Measurements from ENCODE around the gene ZNF638. TPM values are rescaled to one million over a fixed set of nuclear protein-coding genes. Genes with fewer than 3 reads are reported as not detected.

The ZNF638 gene
- polyA plus RNA-seq, 1 of the 3 experiments (the other 2 are of a cell fraction): 28.1 TPM

DNA sequence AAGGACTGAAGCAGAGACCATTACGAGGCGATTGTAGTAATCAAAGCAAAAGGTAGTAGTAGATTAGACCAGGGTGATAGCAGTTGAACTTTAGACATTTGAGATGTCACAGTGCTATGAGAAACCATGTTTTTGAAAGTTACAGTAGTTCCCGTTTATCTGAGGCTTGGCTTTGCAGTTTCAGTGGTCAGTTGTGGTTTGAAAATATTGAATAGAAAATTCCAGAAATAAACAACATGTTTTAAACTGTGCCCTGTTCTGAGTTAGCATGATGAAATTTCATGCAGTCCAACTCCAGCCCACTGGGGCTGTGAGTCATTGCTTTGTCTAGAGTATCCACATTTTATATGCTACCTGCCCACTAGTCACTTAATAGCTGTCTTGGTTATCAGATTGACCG lies 47.5 kb downstream of the ZNF638 start:
- ChIA-PET CTCF (no interaction called here), POLR2A (no interaction called here)
- Histone ChIP-seq H2AFZ (ENCODE audit: low read depth) (no peak overlapping the region), H3K9me2 (no peaks in the 10 kb centered on the region), H3K36me3 (replicated peaks in 1 of 2; ENCODE audit: control insufficient read depth in 1 of 2, insufficient read depth in 2 of 2, low read length in 1 of 2) (peaks cover 70 to 76% of the 10 kb centered on the region in 2 experiments), H3K4me2 (no peak overlapping the region), H3K79me2 (ENCODE audit: insufficient read depth) (peaks cover 14% of the 10 kb centered on the region; the same call in 1 of the 2 replicates), H3K27ac (ENCODE audit: low read depth in 2 of 2, low read length in 1 of 2) (peak overlapping the region in 1 of 2 experiments; percentile 19; a peak in 1 of 4 replicates), H3K27me3 (ENCODE audit: insufficient read depth) (no peaks in the 10 kb centered on the region), H3K4me3 (ENCODE audit: low read depth in 2 of 2, low read length in 1 of 2) (no peak overlapping the region), H3K9me3 (no peaks in the 10 kb centered on the region), H3F3A (replicated peaks; ENCODE audit: insufficient read depth) (peaks cover 10% of the 10 kb centered on the region), H3K9ac (no peak overlapping the region), H3K4me1 (ENCODE audit: control insufficient read depth in 1 of 2, insufficient read depth in 2 of 2, low read depth in 1 of 2, low read length in 1 of 2) (no peaks in the 10 kb centered on the region), H4K20me1 (ENCODE audit: insufficient read depth) (peaks cover 7% of the 10 kb centered on the region; the same call in 1 of the 2 replicates)
- no peak for DNase-seq
- WGBS (ENCODE audit: low lambda C conversion rate): 67% methylated on average over 4 of the region's 4 CpGs
- TF ChIP-seq, protein P1, sequence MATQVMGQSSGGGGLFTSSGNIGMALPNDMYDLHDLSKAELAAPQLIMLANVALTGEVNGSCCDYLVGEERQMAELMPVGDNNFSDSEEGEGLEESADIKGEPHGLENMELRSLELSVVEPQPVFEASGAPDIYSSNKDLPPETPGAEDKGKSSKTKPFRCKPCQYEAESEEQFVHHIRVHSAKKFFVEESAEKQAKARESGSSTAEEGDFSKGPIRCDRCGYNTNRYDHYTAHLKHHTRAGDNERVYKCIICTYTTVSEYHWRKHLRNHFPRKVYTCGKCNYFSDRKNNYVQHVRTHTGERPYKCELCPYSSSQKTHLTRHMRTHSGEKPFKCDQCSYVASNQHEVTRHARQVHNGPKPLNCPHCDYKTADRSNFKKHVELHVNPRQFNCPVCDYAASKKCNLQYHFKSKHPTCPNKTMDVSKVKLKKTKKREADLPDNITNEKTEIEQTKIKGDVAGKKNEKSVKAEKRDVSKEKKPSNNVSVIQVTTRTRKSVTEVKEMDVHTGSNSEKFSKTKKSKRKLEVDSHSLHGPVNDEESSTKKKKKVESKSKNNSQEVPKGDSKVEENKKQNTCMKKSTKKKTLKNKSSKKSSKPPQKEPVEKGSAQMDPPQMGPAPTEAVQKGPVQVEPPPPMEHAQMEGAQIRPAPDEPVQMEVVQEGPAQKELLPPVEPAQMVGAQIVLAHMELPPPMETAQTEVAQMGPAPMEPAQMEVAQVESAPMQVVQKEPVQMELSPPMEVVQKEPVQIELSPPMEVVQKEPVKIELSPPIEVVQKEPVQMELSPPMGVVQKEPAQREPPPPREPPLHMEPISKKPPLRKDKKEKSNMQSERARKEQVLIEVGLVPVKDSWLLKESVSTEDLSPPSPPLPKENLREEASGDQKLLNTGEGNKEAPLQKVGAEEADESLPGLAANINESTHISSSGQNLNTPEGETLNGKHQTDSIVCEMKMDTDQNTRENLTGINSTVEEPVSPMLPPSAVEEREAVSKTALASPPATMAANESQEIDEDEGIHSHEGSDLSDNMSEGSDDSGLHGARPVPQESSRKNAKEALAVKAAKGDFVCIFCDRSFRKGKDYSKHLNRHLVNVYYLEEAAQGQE (IDR thresholded peaks at IDR 0.05; ENCODE audit: low read depth, low read length): no peak
- TF ChIP-seq TEAD4 (IDR thresholded peaks at IDR 0.05; ENCODE audit: borderline replicate concordance, insufficient read depth) (no peak), JUND (IDR thresholded peaks at IDR 0.05) (peak; percentile 63), FOSL2 (IDR thresholded peaks at IDR 0.05; ENCODE audit: borderline replicate concordance, low read depth) (peak; percentile 70; the same call in 1 of the 2 replicates)
- TF ChIP-seq, protein P2, sequence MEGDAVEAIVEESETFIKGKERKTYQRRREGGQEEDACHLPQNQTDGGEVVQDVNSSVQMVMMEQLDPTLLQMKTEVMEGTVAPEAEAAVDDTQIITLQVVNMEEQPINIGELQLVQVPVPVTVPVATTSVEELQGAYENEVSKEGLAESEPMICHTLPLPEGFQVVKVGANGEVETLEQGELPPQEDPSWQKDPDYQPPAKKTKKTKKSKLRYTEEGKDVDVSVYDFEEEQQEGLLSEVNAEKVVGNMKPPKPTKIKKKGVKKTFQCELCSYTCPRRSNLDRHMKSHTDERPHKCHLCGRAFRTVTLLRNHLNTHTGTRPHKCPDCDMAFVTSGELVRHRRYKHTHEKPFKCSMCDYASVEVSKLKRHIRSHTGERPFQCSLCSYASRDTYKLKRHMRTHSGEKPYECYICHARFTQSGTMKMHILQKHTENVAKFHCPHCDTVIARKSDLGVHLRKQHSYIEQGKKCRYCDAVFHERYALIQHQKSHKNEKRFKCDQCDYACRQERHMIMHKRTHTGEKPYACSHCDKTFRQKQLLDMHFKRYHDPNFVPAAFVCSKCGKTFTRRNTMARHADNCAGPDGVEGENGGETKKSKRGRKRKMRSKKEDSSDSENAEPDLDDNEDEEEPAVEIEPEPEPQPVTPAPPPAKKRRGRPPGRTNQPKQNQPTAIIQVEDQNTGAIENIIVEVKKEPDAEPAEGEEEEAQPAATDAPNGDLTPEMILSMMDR (IDR thresholded peaks at IDR 0.05): no peak

DNA sequence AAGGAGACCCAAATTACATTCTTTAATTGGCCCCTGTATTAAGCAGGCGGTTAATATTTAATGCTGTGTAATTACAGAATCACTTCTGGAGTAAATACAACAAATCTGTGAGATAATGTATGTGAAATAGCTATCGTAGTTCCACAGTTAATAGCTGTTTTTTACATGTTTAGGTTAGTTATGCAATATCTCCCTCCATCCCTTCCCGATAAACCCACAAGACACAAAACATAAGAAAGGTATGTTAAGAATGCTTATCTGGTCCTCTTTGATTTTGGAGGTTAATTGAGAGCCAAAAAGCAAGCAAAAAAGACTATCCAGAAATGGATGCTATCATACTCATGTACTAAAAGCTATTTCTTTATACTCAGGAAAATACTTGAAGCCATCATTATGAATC lies 49.1 kb downstream of the ZNF638 start:
- Histone ChIP-seq H3K36me3 (replicated peaks in 1 of 2; ENCODE audit: control insufficient read depth in 1 of 2, insufficient read depth in 2 of 2, low read length in 1 of 2) (peaks cover 62 to 72% of the 10 kb centered on the region in 2 experiments), H3F3A (replicated peaks; ENCODE audit: insufficient read depth) (peaks cover 15% of the 10 kb centered on the region), H3K4me1 (ENCODE audit: control insufficient read depth in 1 of 2, insufficient read depth in 2 of 2, low read depth in 1 of 2, low read length in 1 of 2) (peaks cover 0 to 7% of the 10 kb centered on the region in 2 experiments; a peak in 1 of 4 replicates), H3K27ac (ENCODE audit: low read depth in 2 of 2, low read length in 1 of 2) (no peak overlapping the region), H2AFZ (ENCODE audit: low read depth) (no peak overlapping the region), H4K20me1 (ENCODE audit: insufficient read depth) (0 out of 2 replicates have a peak, but pooled peaks cover 7% of the 10 kb centered on the region), H3K9me3 (no peaks in the 10 kb centered on the region), H3K27me3 (ENCODE audit: insufficient read depth) (no peaks in the 10 kb centered on the region), H3K9me2 (no peaks in the 10 kb centered on the region), H3K4me3 (ENCODE audit: low read depth in 2 of 2, low read length in 1 of 2) (no peak overlapping the region), H3K79me2 (ENCODE audit: insufficient read depth) (peaks cover 14% of the 10 kb centered on the region; the same call in 1 of the 2 replicates), H3K9ac (no peak overlapping the region), H3K4me2 (no peak overlapping the region)
- 88% methylated on average over 3 of the region's 3 CpGs for WGBS (ENCODE audit: low lambda C conversion rate)
- ChIA-PET CTCF (interaction anchor here (0.9 to 1.4 kb wide), 2 partner anchors 51 to 81 kb away, joined by 3 read pairs; no protein-coding TSS in a partner anchor), POLR2A (no interaction called here)
- no peak for DNase-seq
- TF ChIP-seq, protein P1 (IDR thresholded peaks at IDR 0.05; ENCODE audit: low read depth, low read length): no peak
- TF ChIP-seq ELF1 (IDR thresholded peaks at IDR 0.05) (no peak), EZH2phosphoT487 (IDR thresholded peaks at IDR 0.05; ENCODE audit: borderline replicate concordance, low read depth) (no peak), MEF2A (IDR thresholded peaks at IDR 0.05; ENCODE audit: borderline replicate concordance, low read depth) (no peak), MXI1 (IDR thresholded peaks at IDR 0.05; ENCODE audit: low read depth, low read length) (no peak), TCF12 (IDR thresholded peaks at IDR 0.05) (no peak), NFIC (IDR thresholded peaks at IDR 0.05; ENCODE audit: borderline replicate concordance) (no peak), RAD21 (IDR thresholded peaks at IDR 0.05; ENCODE audit: low read length) (no peak), GABPA (IDR thresholded peaks at IDR 0.05; ENCODE audit: low read depth) (no peak), JUND (IDR thresholded peaks at IDR 0.05) (no peak), SMC3 (IDR thresholded peaks at IDR 0.05; ENCODE audit: low read depth, low read length) (no peak)
- TF ChIP-seq, protein P3, sequence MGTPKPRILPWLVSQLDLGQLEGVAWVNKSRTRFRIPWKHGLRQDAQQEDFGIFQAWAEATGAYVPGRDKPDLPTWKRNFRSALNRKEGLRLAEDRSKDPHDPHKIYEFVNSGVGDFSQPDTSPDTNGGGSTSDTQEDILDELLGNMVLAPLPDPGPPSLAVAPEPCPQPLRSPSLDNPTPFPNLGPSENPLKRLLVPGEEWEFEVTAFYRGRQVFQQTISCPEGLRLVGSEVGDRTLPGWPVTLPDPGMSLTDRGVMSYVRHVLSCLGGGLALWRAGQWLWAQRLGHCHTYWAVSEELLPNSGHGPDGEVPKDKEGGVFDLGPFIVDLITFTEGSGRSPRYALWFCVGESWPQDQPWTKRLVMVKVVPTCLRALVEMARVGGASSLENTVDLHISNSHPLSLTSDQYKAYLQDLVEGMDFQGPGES (IDR thresholded peaks at IDR 0.05; ENCODE audit: low read depth, low read length): no peak
- TF ChIP-seq, protein P4, sequence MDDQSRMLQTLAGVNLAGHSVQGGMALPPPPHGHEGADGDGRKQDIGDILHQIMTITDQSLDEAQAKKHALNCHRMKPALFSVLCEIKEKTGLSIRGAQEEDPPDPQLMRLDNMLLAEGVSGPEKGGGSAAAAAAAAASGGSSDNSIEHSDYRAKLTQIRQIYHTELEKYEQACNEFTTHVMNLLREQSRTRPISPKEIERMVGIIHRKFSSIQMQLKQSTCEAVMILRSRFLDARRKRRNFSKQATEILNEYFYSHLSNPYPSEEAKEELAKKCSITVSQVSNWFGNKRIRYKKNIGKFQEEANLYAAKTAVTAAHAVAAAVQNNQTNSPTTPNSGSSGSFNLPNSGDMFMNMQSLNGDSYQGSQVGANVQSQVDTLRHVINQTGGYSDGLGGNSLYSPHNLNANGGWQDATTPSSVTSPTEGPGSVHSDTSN (IDR thresholded peaks at IDR 0.05): no peak
